Pancreas (tissue), 10 donors: ENCODE results near the gene PCDHGA1. TPM values are rescaled to one million over a fixed set of nuclear protein-coding genes. Genes with fewer than 3 reads are reported as not detected.
A peak's percentile ranks its signal among the peaks of the same experiment; 100 is the strongest.

Experiments used
- ATAC-seq, 4 donors: fragments of 200-7000 bp; cut with Tn5 transposase; one replicate each; pipeline versions ENCODE4 v1.8.0 to v1.9.1; 2020; ENCODE audit warnings: mild to moderate bottlenecking in 4 of 4, moderate library complexity in 4 of 4
- DNase-seq, 6 donors: peaks; one replicate each; pipeline ENCODE4 v3.0.0-alpha.2; 2020
- FAIRE-seq: peaks from 2 replicates; lab custom pipeline; 2012; peaks lifted over from hg19 to GRCh38; lab: Jason Lieb, UNC
- H3K27ac ChIP-seq, 4 donors: fragments of 200-600 bp; sonication (generic); 1 replicate in 3 of 4; 2 replicates in 1 of 4; pipeline versions ENCODE4 v1.5.0 to v1.8.0; 2020
- H3K27me3 ChIP-seq, 4 donors: fragments of 200-600 bp; one replicate each; pipeline ENCODE4 v1.8.0; 2021
- H3K36me3 ChIP-seq, 3 donors: fragments of 200-600 bp; sonication (generic) in 1 of 3; one replicate each; pipeline versions ENCODE4 v1.5.0 to v1.8.0; 2020 to 2021
- H3K4me1 ChIP-seq, 3 donors: fragments of 200-600 bp; one replicate each; pipeline ENCODE4 v1.8.0; 2021
- H3K4me3 ChIP-seq, 4 donors: fragments of 200-600 bp; sonication (generic) in 2 of 4; one replicate each; pipeline versions ENCODE4 v1.5.0 to v1.8.0; 2020 to 2021
- H3K9me3 ChIP-seq, 4 donors: fragments of 200-600 bp; one replicate each; pipeline ENCODE4 v1.8.0; 2021
- CTCF ChIP-seq, 4 donors: fragments of 200-600 bp; sonication (generic) in 3 of 4; IDR thresholded peaks; one replicate each; pipeline versions ENCODE4 v1.5.0 to v1.8.0; 2021; ENCODE audit warnings: antibody characterized with exemption in 4 of 4
- WGBS, 2 donors: extraction: QIAGEN DNeasy Blood & Tissue Kit; methylation state at CpG; one replicate each; pipeline ENCODE4 v1.1.7; 2013; 5-methylcytosine and 5-hydroxymethylcytosine counted together
- intact Hi-C, 3 donors: fragments of 100-400 bp; cut with DNase I; formaldehyde crosslinking; loops; one replicate each; pipeline versions ENCODE4 v1.11.1 to v1.14.2; 2022
- polyA plus RNA-seq, 2 donors: library from polyadenylated mRNA; stranded (reverse); fragments of 200-250 nt; gene quantifications; one replicate each; pipeline ENCODE4 v1.2.3, GENCODE V29; 2013
- total RNA-seq, 6 donors: library from RNA; stranded (reverse); fragmentation: NEBNext Ultra II Directional in 4 of 6; extraction: Animal tissue kit (Norgen Biotek cat#: 25700) in 4 of 6; gene quantifications; one replicate each; pipeline versions ENCODE4 v1.2.1 to v1.2.4, GENCODE V29; 2021 to 2023
- donor health status: healthy with polysubstance abuse.
- donor health status: DM: no; HTN: no; CAD: no; lungs with moderate emphysema.
- donor health status: DM: no; HTN: no; CAD: no.
- donor health status: control.
- donor health status: control.
- donor health status: Bipolar disorder and iron deficiency.
- donor health status: DM: yes; HTN: yes; CAD: no.
- donor health status: DM: no; HTN: no; CAD: no.
- donor health status: DM: no; HTN: no; CAD: no.
- donor health status: DM: yes; HTN: yes; CAD: no.

PCDHGA1 gene
- total and polyA plus RNA-seq, 8 donors, result 0.19 to 0.67 (median 0.32) TPM

DNA sequence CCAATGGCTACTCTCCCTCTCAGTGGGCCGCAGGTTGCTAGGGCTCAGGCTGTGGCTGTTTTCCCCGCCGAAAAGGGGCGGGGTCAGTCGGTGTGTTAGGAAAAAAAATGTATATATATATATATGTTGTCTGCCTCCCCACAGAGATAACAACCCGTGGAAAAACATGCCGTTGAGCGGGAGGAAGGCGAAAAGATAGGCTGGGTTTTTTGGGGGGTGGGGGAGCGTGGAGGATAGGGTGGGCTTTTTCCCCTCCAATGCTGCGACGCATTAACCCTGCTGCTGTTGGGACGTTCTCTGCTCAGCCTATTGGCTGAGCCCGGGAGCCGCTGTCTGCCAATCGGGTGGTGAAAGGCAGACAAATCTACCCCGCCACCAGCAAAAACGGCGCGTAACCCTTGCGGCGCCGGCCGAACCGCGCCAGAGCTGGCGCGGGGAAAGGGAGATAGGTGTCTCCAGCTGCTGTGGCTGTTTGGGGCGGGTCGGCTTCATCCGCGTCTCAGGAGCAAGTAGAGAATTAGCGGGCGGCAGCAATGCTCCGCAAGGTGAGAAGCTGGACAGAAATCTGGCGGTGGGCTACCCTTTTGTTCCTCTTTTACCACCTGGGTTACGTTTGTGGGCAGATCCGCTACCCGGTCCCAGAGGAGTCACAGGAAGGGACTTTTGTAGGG is 154.5 kb downstream of the PCDHGA1 start, which contains the start of gene PCDHGC4:
PCDHGC4 (plus strand) TSS at position 390 of the 671 bp plus-strand sequence; CDS start at position 534, 144 bp downstream.
- Histone ChIP-seq H3K4me1 (no peaks in the 10 kb centered on the region), H3K27me3 (no peaks in the 10 kb centered on the region), H3K27ac (no peak within 1 kb of the TSS), H3K4me3 (peak within 1 kb of the TSS in 2 of 4 donors; percentile 12 to 36), H3K36me3 (no peaks in the 10 kb centered on the region), H3K9me3 (no peaks in the 10 kb centered on the region)
- DNase-seq (no peak), ATAC-seq (peak; percentile 42 to 68 (median 60)), FAIRE-seq (no peak)
- no peak for TF ChIP-seq CTCF (IDR thresholded peaks at IDR 0.05)
- intact Hi-C loops, result no loop called here
- 5 to 9% methylated on average over 39 of the region's 39 CpGs for WGBS, 2 donors

DNA sequence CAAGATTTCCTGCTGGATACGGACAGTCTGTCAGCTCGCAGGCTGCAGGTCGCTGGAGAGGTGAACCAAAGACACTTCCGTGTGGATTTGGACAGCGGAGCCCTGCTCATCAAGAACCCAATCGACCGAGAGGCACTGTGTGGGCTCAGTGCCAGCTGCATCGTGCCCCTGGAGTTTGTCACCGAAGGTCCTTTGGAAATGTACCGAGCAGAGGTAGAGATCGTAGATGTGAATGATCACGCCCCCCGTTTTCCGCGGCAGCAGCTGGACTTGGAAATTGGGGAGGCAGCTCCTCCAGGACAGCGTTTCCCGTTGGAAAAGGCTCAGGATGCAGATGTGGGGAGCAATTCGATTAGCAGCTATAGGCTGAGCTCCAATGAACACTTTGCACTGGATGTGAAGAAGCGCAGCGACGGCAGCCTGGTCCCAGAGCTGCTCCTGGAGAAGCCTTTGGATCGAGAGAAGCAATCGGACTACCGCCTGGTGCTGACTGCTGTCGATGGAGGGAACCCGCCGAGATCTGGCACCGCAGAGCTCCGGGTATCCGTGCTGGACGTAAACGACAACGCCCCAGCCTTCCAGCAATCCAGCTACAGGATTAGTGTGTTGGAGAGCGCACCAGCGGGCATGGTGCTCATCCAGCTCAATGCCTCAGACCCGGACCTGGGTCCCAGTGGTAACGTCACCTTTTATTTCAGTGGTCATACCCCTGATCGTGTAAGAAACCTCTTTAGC is 155.2 kb downstream of the PCDHGA1 start:
- TF ChIP-seq CTCF (IDR thresholded peaks at IDR 0.05), result no peak
- Histone ChIP-seq H3K4me3 (peak overlapping the region in 2 of 4 donors; percentile 12 to 36), H3K9me3 (no peaks in the 10 kb centered on the region), H3K4me1 (no peaks in the 10 kb centered on the region), H3K27me3 (no peaks in the 10 kb centered on the region), H3K36me3 (no peaks in the 10 kb centered on the region), H3K27ac (no peak overlapping the region)
- peak in 1 of 6 donors; percentile 20 for DNase-seq
- ATAC-seq, result peak in 3 of 4 donors; percentile 12 to 36 (median 35)
- intact Hi-C loops, result no loop called here
- WGBS, 2 donors, result 58 to 60% methylated on average over 38 of the region's 38 CpGs
- no peak for FAIRE-seq

GRCh38 chr5:141486091-141486490 is 155.8 kb downstream of the PCDHGA1 start:
- Histone ChIP-seq H3K4me1 (no peaks in the 10 kb centered on the region), H3K36me3 (no peaks in the 10 kb centered on the region), H3K27ac (no peak overlapping the region), H3K4me3 (no peak overlapping the region), H3K27me3 (no peaks in the 10 kb centered on the region), H3K9me3 (no peaks in the 10 kb centered on the region)
- ATAC-seq (no peak), DNase-seq (no peak), FAIRE-seq (no peak)
- intact Hi-C loops, result no loop called here
- WGBS, 2 donors, result 91% methylated on average over 9 of the region's 9 CpGs
- TF ChIP-seq CTCF (IDR thresholded peaks at IDR 0.05), result no peak

DNA sequence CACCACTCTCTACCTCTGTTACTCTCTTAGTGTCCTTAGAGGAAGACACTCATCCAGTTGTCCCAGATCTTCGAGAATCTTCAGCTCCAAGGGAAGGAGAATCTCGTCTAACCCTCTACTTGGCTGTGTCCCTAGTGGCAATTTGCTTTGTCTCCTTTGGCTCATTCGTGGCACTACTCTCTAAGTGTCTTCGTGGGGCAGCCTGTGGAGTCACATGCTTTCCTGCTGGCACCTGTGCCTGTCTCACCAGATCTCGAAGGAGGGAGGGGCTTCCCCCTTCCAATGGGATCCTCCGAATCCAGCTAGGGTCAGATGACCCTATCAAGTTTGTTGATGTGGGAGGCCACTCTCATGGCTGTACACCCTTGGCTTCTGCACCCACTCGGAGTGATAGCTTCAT is 156.8 kb downstream of the PCDHGA1 start:
- DNase-seq, result no peak
- no peaks in the 10 kb centered on the region for H3K27me3 ChIP-seq
- no peak overlapping the region for H3K4me3 ChIP-seq
- no peaks in the 10 kb centered on the region for H3K9me3 ChIP-seq
- 90 to 92% methylated on average over 7 of the region's 7 CpGs for WGBS, 2 donors
- intact Hi-C loops, result no loop called here
- no peak for ATAC-seq
- FAIRE-seq, result no peak
- H3K27ac ChIP-seq, result no peak overlapping the region
- no peak for TF ChIP-seq CTCF (IDR thresholded peaks at IDR 0.05)
- H3K36me3 ChIP-seq, result no peaks in the 10 kb centered on the region
- no peaks in the 10 kb centered on the region for H3K4me1 ChIP-seq
